ENCODE data around the gene SVEP1. TPM values are rescaled to one million over a fixed set of nuclear protein-coding genes. Genes with fewer than 3 reads are reported as not detected.

SVEP1 gene
- total RNA-seq, 4 donors from 2014 or later: 13.9 to 26.8 (median 17.4) TPM

GRCh38 chr9:110332766-110333165 lies 246.8 kb downstream of the SVEP1 start:
- intact Hi-C loops (cut with DNase I; ENCODE audit: low total_unique reads): no loop called here
- H3K9me3 ChIP-seq: no peaks in the 10 kb centered on the region
- WGBS, 2 donors (ENCODE audit: low coverage in 1 of 2): 79 to 81% methylated on average over 3 of the region's 3 CpGs
- no peak for DNase-seq
- no peak for TF ChIP-seq POLR2A (IDR thresholded peaks at IDR 0.05)
- TF ChIP-seq CTCF (IDR thresholded peaks at IDR 0.05): no peak
- TF ChIP-seq POLR2AphosphoS5 (IDR thresholded peaks at IDR 0.05): no peak
- TF ChIP-seq EP300 (IDR thresholded peaks at IDR 0.05; ENCODE audit: low read depth): no peak
- peaks cover 0 to 2% (median 0%) of the 10 kb centered on the region in 4 donors for H3K4me1 ChIP-seq
- no peak overlapping the region for H3K27ac ChIP-seq
- in situ Hi-C loops (cut with MboI; ENCODE audit: low pct_ligation_motif_present in 1 of 4, low pct_unique_long_range_greater_than_20kb in 1 of 4, low sequenced_read_pairs in 3 of 4): no loop called here
- H3K4me3 ChIP-seq: no peak overlapping the region
- H3K27me3 ChIP-seq: no peaks in the 10 kb centered on the region
- no peaks in the 10 kb centered on the region for H3K36me3 ChIP-seq

DNA sequence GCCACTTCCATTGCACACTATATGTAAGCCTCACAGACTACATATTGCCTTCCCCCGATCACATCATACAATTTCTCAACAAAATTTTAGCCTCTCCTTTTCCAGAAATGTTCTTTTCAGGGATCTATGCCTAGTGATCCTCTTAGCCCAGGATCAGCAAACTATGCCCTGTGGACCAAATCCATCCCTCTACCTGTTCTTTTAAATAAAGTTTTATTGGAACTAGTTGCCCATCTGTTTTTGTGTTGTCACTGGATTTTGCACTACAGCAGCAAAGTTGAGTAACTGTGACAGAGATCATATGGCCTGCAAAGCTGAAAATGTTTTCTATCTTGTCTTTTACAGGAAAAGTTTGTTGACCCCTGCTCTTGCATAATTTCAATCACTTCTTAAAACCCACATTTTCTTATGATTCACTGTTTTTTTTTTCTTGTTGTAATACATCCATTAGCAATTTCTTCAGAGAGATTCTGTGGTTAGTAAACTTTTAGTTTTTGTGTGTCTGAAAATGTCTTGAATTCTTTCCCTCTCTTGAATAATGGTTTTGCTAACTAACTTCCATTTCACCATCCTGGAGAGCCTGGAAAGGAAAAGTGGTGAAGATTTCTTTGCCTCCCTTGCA lies 248.9 kb downstream of the SVEP1 start:
- H3K27ac ChIP-seq: no peak overlapping the region
- no peaks in the 10 kb centered on the region for H3K9me3 ChIP-seq
- WGBS, 2 donors (ENCODE audit: low coverage in 1 of 2): 100% methylated on average over 1 of the region's 1 CpG
- no peaks in the 10 kb centered on the region for H3K4me1 ChIP-seq
- no peak for DNase-seq
- in situ Hi-C loops (cut with MboI; ENCODE audit: low pct_ligation_motif_present in 1 of 4, low pct_unique_long_range_greater_than_20kb in 1 of 4, low sequenced_read_pairs in 3 of 4) (no loop called here), intact Hi-C loops (cut with DNase I; ENCODE audit: low total_unique reads) (no loop called here)
- no peak for TF ChIP-seq POLR2A (IDR thresholded peaks at IDR 0.05)
- no peak overlapping the region for H3K4me3 ChIP-seq
- no peaks in the 10 kb centered on the region for H3K36me3 ChIP-seq
- H3K27me3 ChIP-seq: no peaks in the 10 kb centered on the region

DNA sequence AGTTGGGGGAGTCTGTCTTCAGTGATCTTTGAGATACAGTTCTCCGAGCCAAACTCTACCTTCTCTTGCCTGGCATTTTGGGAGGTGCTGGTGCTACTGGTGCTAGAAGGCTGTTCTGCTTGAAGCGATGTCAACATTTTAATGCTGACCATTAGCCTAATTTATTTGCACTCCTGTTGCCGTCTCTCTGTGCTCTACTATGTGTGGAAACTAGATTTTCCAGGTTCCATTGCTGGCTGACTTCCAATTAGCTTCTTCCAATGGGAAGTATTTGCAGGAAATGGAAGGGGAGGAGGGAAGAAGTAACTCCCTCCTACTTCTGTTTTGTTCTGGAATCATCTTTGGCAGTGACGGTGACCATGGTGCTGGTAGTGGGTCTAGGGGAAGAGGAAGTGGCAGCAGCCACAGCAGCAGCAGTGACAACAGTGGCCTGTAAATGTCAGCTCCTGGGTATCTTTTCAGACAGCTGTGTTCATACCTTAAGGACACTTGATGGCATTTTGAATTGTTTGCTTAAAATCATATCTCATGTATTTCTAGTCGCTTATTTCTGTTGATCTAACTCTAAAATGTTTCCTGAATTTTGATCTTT lies 249.8 kb downstream of the SVEP1 start:
- no peaks in the 10 kb centered on the region for H3K9me3 ChIP-seq
- 67 to 75% methylated on average over 2 to 5 of the region's 5 CpGs for WGBS, 2 donors (ENCODE audit: low coverage in 1 of 2)
- in situ Hi-C loops (cut with MboI; ENCODE audit: low pct_ligation_motif_present in 1 of 4, low pct_unique_long_range_greater_than_20kb in 1 of 4, low sequenced_read_pairs in 3 of 4): no loop called here
- no peaks in the 10 kb centered on the region for H3K27me3 ChIP-seq
- no peak for TF ChIP-seq POLR2A (IDR thresholded peaks at IDR 0.05)
- TF ChIP-seq EP300 (IDR thresholded peaks at IDR 0.05; ENCODE audit: low read depth): no peak
- no peak for TF ChIP-seq CTCF (IDR thresholded peaks at IDR 0.05)
- no peaks in the 10 kb centered on the region for H3K36me3 ChIP-seq
- intact Hi-C loops (cut with DNase I; ENCODE audit: low total_unique reads): no loop called here
- H3K4me3 ChIP-seq: no peak overlapping the region
- no peak overlapping the region for H3K27ac ChIP-seq
- DNase-seq: no peak
- no peaks in the 10 kb centered on the region for H3K4me1 ChIP-seq

- 79 to 83% methylated on average over 1 of the region's 1 CpG for WGBS, 2 donors (ENCODE audit: low coverage in 1 of 2)
- DNase-seq: no peak
- Histone ChIP-seq H3K4me3 (no peak overlapping the region), H3K27me3 (no peaks in the 10 kb centered on the region), H3K4me1 (no peaks in the 10 kb centered on the region), H3K36me3 (no peaks in the 10 kb centered on the region), H3K9me3 (no peaks in the 10 kb centered on the region), H3K27ac (no peak overlapping the region)
- TF ChIP-seq POLR2AphosphoS5 (IDR thresholded peaks at IDR 0.05): no peak
- TF ChIP-seq CTCF (IDR thresholded peaks at IDR 0.05): no peak
- TF ChIP-seq EP300 (IDR thresholded peaks at IDR 0.05; ENCODE audit: low read depth): no peak
- TF ChIP-seq POLR2A (IDR thresholded peaks at IDR 0.05): no peak
- in situ Hi-C loops (cut with MboI; ENCODE audit: low pct_ligation_motif_present in 1 of 4, low pct_unique_long_range_greater_than_20kb in 1 of 4, low sequenced_read_pairs in 3 of 4) (no loop called here), intact Hi-C loops (cut with DNase I; ENCODE audit: low total_unique reads) (no loop called here)
Measured at GRCh38 chr9:110328763-110329162, 250.8 kb downstream of the SVEP1 start.

GRCh38 chr9:110327716-110328115 lies 251.8 kb downstream of the SVEP1 start:
- H3K9me3 ChIP-seq: no peaks in the 10 kb centered on the region
- H3K36me3 ChIP-seq: no peaks in the 10 kb centered on the region
- intact Hi-C loops (cut with DNase I; ENCODE audit: low total_unique reads): no loop called here
- WGBS, 2 donors (ENCODE audit: low coverage in 1 of 2): 25 to 64% methylated on average over 1 of the region's 1 CpG
- H3K4me1 ChIP-seq: no peaks in the 10 kb centered on the region
- DNase-seq: no peak
- in situ Hi-C loops (cut with MboI; ENCODE audit: low pct_ligation_motif_present in 1 of 4, low pct_unique_long_range_greater_than_20kb in 1 of 4, low sequenced_read_pairs in 3 of 4): no loop called here
- no peaks in the 10 kb centered on the region for H3K27me3 ChIP-seq
- H3K27ac ChIP-seq: no peak overlapping the region
- TF ChIP-seq POLR2AphosphoS5 (IDR thresholded peaks at IDR 0.05) (no peak), CTCF (IDR thresholded peaks at IDR 0.05) (no peak), POLR2A (IDR thresholded peaks at IDR 0.05) (no peak), EP300 (IDR thresholded peaks at IDR 0.05; ENCODE audit: low read depth) (no peak)
- H3K4me3 ChIP-seq: no peak overlapping the region
